HG03045 (cell line): ENCODE measurements around the gene RNF39.

ENCODE experiments used
- ATAC-seq: cut with Tn5 transposase; IDR thresholded peaks from one replicate; pipeline ENCODE4 v1.9.1; 2021; ENCODE audit warnings: mild to moderate bottlenecking, moderate library complexity; ENCODE audit not compliant: unreplicated experiment

The RNF39 gene

GRCh38 chr6:30020626-30021025 is 54.9 kb downstream of the RNF39 start:
- ATAC-seq = no peak
